Keratinocyte (primary cell): Measurements from ENCODE around the gene MTM1. TPM values are rescaled to one million over a fixed set of nuclear protein-coding genes. Genes with fewer than 3 reads are reported as not detected.

Experiments used
- DNase-seq: peaks from one replicate; pipeline ENCODE4 v3.0.0-alpha.2; 2011; ENCODE audit warnings: low read depth, missing footprints, low spot score
- FAIRE-seq: peaks from 2 replicates; lab custom pipeline; 2011; peaks lifted over from hg19 to GRCh38; lab: Jason Lieb, UNC
- H2AFZ ChIP-seq: 2 replicates; pipeline ENCODE4 v1.6.0; 2012; ENCODE audit warnings: low read length, control low read depth, inconsistent platforms; ENCODE audit not compliant: control insufficient read depth
- H3K27ac ChIP-seq: 2 replicates; pipeline ENCODE4 v1.5.1; 2011; ENCODE audit warnings: low read length; ENCODE audit not compliant: control insufficient read depth, insufficient read depth
- H3K27me3 ChIP-seq: 3 replicates; pipeline ENCODE4 v1.6.0; 2011; ENCODE audit warnings: low read length; ENCODE audit not compliant: control insufficient read depth, insufficient read depth; ENCODE audit errors: extremely low read depth
- H3K36me3 ChIP-seq, 2 experiments: 2 replicates in 1 of 2; 3 replicates in 1 of 2; pipeline ENCODE4 v1.5.1; 2011; ENCODE audit warnings: low read length in 2 of 2, mild to moderate bottlenecking in 1 of 2; ENCODE audit not compliant: control insufficient read depth in 2 of 2, insufficient read depth in 2 of 2; ENCODE audit errors: extremely low read depth in 1 of 2
- H3K4me1 ChIP-seq: 3 replicates; pipeline ENCODE4 v1.5.1; 2011; ENCODE audit warnings: low read length; ENCODE audit not compliant: control insufficient read depth, insufficient read depth; ENCODE audit errors: extremely low read depth
- H3K4me2 ChIP-seq: 3 replicates; pipeline ENCODE4 v1.6.0; 2011; ENCODE audit warnings: low read depth, low read length; ENCODE audit not compliant: control insufficient read depth, insufficient read depth; ENCODE audit errors: extremely low read depth
- H3K4me3 ChIP-seq, 3 experiments: fragments of 200-600 bp in 1 of 3; sonication (generic) in 1 of 3; 2 replicates in 2 of 3; 3 replicates in 1 of 3; pipeline ENCODE4 v1.5.1; 2011 to 2016; ENCODE audit warnings: low read length in 3 of 3, mild to moderate bottlenecking in 3 of 3, control low read depth in 2 of 3, inconsistent platforms in 1 of 3, low read depth in 1 of 3, mixed read lengths in 1 of 3, mixed run types in 1 of 3, moderate library complexity in 1 of 3; ENCODE audit not compliant: control insufficient read depth in 2 of 3, insufficient read depth in 2 of 3; ENCODE audit errors: extremely low read depth in 1 of 3
- H3K79me2 ChIP-seq: 2 replicates; pipeline ENCODE4 v1.6.0; 2012; ENCODE audit warnings: low read length; ENCODE audit not compliant: control insufficient read depth, insufficient read depth
- H3K9ac ChIP-seq: 3 replicates; pipeline ENCODE4 v1.6.0; 2011; ENCODE audit warnings: low read length; ENCODE audit not compliant: control insufficient read depth, insufficient read depth; ENCODE audit errors: extremely low read depth
- H3K9me1 ChIP-seq: 3 replicates; pipeline ENCODE4 v1.6.0; 2011; ENCODE audit warnings: low read length; ENCODE audit not compliant: control insufficient read depth, insufficient read depth; ENCODE audit errors: extremely low read depth
- H3K9me3 ChIP-seq: 2 replicates; pipeline ENCODE4 v1.5.1; 2012; ENCODE audit warnings: low read depth, low read length; ENCODE audit not compliant: control insufficient read depth
- H4K20me1 ChIP-seq: 3 replicates; pipeline ENCODE4 v1.6.0; 2011; ENCODE audit warnings: low read length; ENCODE audit not compliant: control insufficient read depth, insufficient read depth; ENCODE audit errors: extremely low read depth
- CTCF ChIP-seq, 3 experiments: IDR thresholded peaks in 1 of 3; conservative IDR thresholded peaks in 1 of 3; optimal IDR thresholded peaks in 1 of 3; 2 replicates in 2 of 3; 3 replicates in 1 of 3; pipeline versions ENCODE3 to v1.5.1; 2011; ENCODE audit warnings: low read length in 3 of 3, mild to moderate bottlenecking in 3 of 3, moderate library complexity in 2 of 3, control low read depth in 1 of 3, inconsistent platforms in 1 of 3; ENCODE audit not compliant: insufficient read depth in 2 of 3; ENCODE audit errors: extremely low read depth in 1 of 3
- EZH2 ChIP-seq: IDR thresholded peaks from one replicate; pipeline ENCODE4 v1.6.1; 2012; ENCODE audit warnings: inconsistent platforms, mild to moderate bottlenecking, low read length, moderate library complexity
- dilution Hi-C: fragments of 300-500 bp; cut with MboI; formaldehyde crosslinking; loops from one replicate; pipeline ENCODE4 v1.7.0; 2020; ENCODE audit warnings: low sequenced_read_pairs; ENCODE audit not compliant: extremely low pct_ligation_motif_present
- polyA plus RNA-seq, 5 experiments: library from polyadenylated mRNA; depleted of rRNA in 3 of 5; stranded (reverse) in 3 of 5; stranded (forward) in 1 of 5; unstranded in 1 of 5; fragments of >200 nt; gene quantifications; 1 replicate in 1 of 5; 2 replicates in 3 of 5; 3 replicates in 1 of 5; pipeline versions ENCODE4 v1.2.1 to v1.2.3, GENCODE V29; 2011 to 2012; ENCODE audit warnings: missing spikeins in 2 of 5, low read depth in 1 of 5, low replicate concordance in 1 of 5

The MTM1 gene
- polyA plus RNA-seq, 1 donor (not counting 4 experiments of a cell fraction or from before 2014, with no cell fraction given): 13.9 TPM

GRCh38 chrX:150625097-150625496 is 56.7 kb downstream of the MTM1 start:
- DNase-seq (no peak), FAIRE-seq (no peak)
- no peak overlapping the region for H3K9ac ChIP-seq
- dilution Hi-C loops: no loop called here
- H3K4me2 ChIP-seq: no peak overlapping the region
- no peak overlapping the region for H3K27ac ChIP-seq
- no peak for TF ChIP-seq CTCF (optimal IDR thresholded peaks at IDR 0.05 in 1 of 3, IDR thresholded peaks at IDR 0.05 in 1 of 3, conservative IDR thresholded peaks at IDR 0.05 in 1 of 3; ENCODE audit: extremely low read depth in 1 of 3, insufficient read depth in 2 of 3, low read length in 3 of 3)
- no peak for TF ChIP-seq EZH2
- no peaks in the 10 kb centered on the region for H3K9me3 ChIP-seq
- no peaks in the 10 kb centered on the region for H3K79me2 ChIP-seq
- no peaks in the 10 kb centered on the region for H4K20me1 ChIP-seq
- H3K9me1 ChIP-seq: no peaks in the 10 kb centered on the region
- H2AFZ ChIP-seq: no peak overlapping the region
- no peaks in the 10 kb centered on the region for H3K4me1 ChIP-seq
- H3K27me3 ChIP-seq: no peaks in the 10 kb centered on the region
- H3K36me3 ChIP-seq: peaks cover 0 to 5% of the 10 kb centered on the region in 2 experiments
- no peak overlapping the region for H3K4me3 ChIP-seq

GRCh38 chrX:150625875-150626274 is 57.5 kb downstream of the MTM1 start:
- no peaks in the 10 kb centered on the region for H3K4me1 ChIP-seq
- H3K4me3 ChIP-seq: no peak overlapping the region

More at GRCh38 chrX:150625875-150626274, 57.5 kb downstream of the MTM1 start:
- H3K9me1 ChIP-seq: no peaks in the 10 kb centered on the region
- no peak overlapping the region for H3K4me2 ChIP-seq
- no peak overlapping the region for H3K27ac ChIP-seq
- TF ChIP-seq EZH2 (no peak), CTCF (optimal IDR thresholded peaks at IDR 0.05 in 1 of 3, IDR thresholded peaks at IDR 0.05 in 1 of 3, conservative IDR thresholded peaks at IDR 0.05 in 1 of 3; ENCODE audit: extremely low read depth in 1 of 3, insufficient read depth in 2 of 3, low read length in 3 of 3) (no peak)
- no peaks in the 10 kb centered on the region for H4K20me1 ChIP-seq
- no peaks in the 10 kb centered on the region for H3K9me3 ChIP-seq
- DNase-seq (no peak), FAIRE-seq (no peak)
- dilution Hi-C loops: no loop called here
- H3K79me2 ChIP-seq: no peaks in the 10 kb centered on the region
- H3K36me3 ChIP-seq: peaks cover 0 to 5% of the 10 kb centered on the region in 2 experiments
- no peak overlapping the region for H2AFZ ChIP-seq
- no peaks in the 10 kb centered on the region for H3K27me3 ChIP-seq
- H3K9ac ChIP-seq: no peak overlapping the region
